Liver (tissue), 9 donors: ENCODE results near the gene PNPLA1. TPM values are rescaled to one million over a fixed set of nuclear protein-coding genes. Genes with fewer than 3 reads are reported as not detected.

Source experiments
- DNase-seq: peaks from one replicate; pipeline ENCODE4 v3.0.0-alpha.2; 2017; ENCODE audit warnings: low spot score
- H3K27ac ChIP-seq, 2 donors: one replicate each; pipeline ENCODE4 v1.7.0; 2013; ENCODE audit warnings: inconsistent platforms in 2 of 2, low read length in 2 of 2, control low read depth in 1 of 2, low read depth in 1 of 2, mild to moderate bottlenecking in 1 of 2
- H3K27me3 ChIP-seq, 4 donors: one replicate each; pipeline versions ENCODE4 v1.6.1 to v1.7.0; 2013; ENCODE audit warnings: low read length in 3 of 4, inconsistent platforms in 1 of 4, mild to moderate bottlenecking in 1 of 4, moderate library complexity in 1 of 4; ENCODE audit not compliant: control insufficient read depth in 4 of 4, insufficient read depth in 4 of 4
- H3K36me3 ChIP-seq, 4 donors: one replicate each; pipeline versions ENCODE4 v1.6.1 to v1.7.0; 2013; ENCODE audit warnings: low read length in 3 of 4, mild to moderate bottlenecking in 3 of 4, low read depth in 1 of 4, moderate library complexity in 1 of 4; ENCODE audit not compliant: control insufficient read depth in 4 of 4, insufficient read depth in 3 of 4
- H3K4me1 ChIP-seq, 4 donors: one replicate each; pipeline versions ENCODE4 v1.6.1 to v1.7.0; 2013; ENCODE audit warnings: low read length in 3 of 4, mild to moderate bottlenecking in 3 of 4, moderate library complexity in 1 of 4; ENCODE audit not compliant: control insufficient read depth in 4 of 4, insufficient read depth in 4 of 4
- H3K4me3 ChIP-seq, 3 donors: one replicate each; pipeline versions ENCODE4 v1.6.1 to v1.7.0; 2013; ENCODE audit warnings: low read length in 3 of 3, control low read depth in 1 of 3, low read depth in 1 of 3, mild to moderate bottlenecking in 1 of 3
- H3K9ac ChIP-seq, 2 donors: one replicate each; pipeline ENCODE4 v1.7.0; 2013; ENCODE audit warnings: low read length in 2 of 2, mild to moderate bottlenecking in 2 of 2, moderate library complexity in 2 of 2, control low read depth in 1 of 2, low read depth in 1 of 2
- H3K9me3 ChIP-seq, 4 donors: one replicate each; pipeline versions ENCODE4 v1.6.1 to v1.7.0; 2013; ENCODE audit warnings: low read length in 3 of 4; ENCODE audit not compliant: control insufficient read depth in 4 of 4
- CTCF ChIP-seq: fragments of 150-350 bp; IDR thresholded peaks from 2 replicates; pipeline ENCODE4 v1.5.1; 2017; ENCODE audit warnings: improper control_type of control experiment, low read depth, low read length; ENCODE audit not compliant: missing input control
- EGR1 ChIP-seq, 2 donors: IDR thresholded peaks; 2 replicates each; pipeline ENCODE4 v1.6.1; 2016 to 2018; ENCODE audit warnings: antibody characterized with exemption in 2 of 2, low read depth in 2 of 2
- HNF4A ChIP-seq, 2 donors: conservative IDR thresholded peaks; 2 replicates each; pipeline ENCODE4 v1.6.1; 2016; ENCODE audit warnings: antibody characterized with exemption in 2 of 2, mild to moderate bottlenecking in 2 of 2
- JUND ChIP-seq, 2 donors: IDR thresholded peaks; 2 replicates each; pipeline ENCODE4 v1.6.1; 2016; ENCODE audit warnings: antibody characterized with exemption in 2 of 2
- RAD21 ChIP-seq, 2 donors: IDR thresholded peaks; 2 replicates each; pipeline ENCODE4 v1.6.1; 2016; ENCODE audit warnings: antibody characterized with exemption in 2 of 2, mild to moderate bottlenecking in 2 of 2
- RXRA ChIP-seq, 2 donors: IDR thresholded peaks; 2 replicates each; pipeline ENCODE4 v1.6.1; 2017 to 2018; ENCODE audit warnings: antibody characterized with exemption in 2 of 2, mild to moderate bottlenecking in 1 of 2
- SP1 ChIP-seq: IDR thresholded peaks from 2 replicates; pipeline ENCODE4 v1.6.1; 2018; ENCODE audit warnings: antibody characterized with exemption, mild to moderate bottlenecking
- TAF1 ChIP-seq: conservative IDR thresholded peaks from 2 replicates; pipeline ENCODE4 v1.6.1; 2016; ENCODE audit warnings: antibody characterized with exemption, mild to moderate bottlenecking
- YY1 ChIP-seq: IDR thresholded peaks from 2 replicates; pipeline ENCODE4 v1.6.1; 2016; ENCODE audit warnings: antibody characterized with exemption, mild to moderate bottlenecking
- ZBTB33 ChIP-seq: IDR thresholded peaks from 2 replicates; pipeline ENCODE4 v1.6.1; 2016; ENCODE audit warnings: antibody characterized with exemption
- WGBS: extraction: QIAGEN DNeasy Blood & Tissue Kit; methylation state at CpG from one replicate; pipeline ENCODE4 v1.1.7; 2013; 5-methylcytosine and 5-hydroxymethylcytosine counted together
- polyA plus RNA-seq, 2 donors: library from polyadenylated mRNA; stranded (reverse) in 1 of 2; unstranded in 1 of 2; fragments of 200-250 nt in 1 of 2; fragments of >200 nt in 1 of 2; fragmentation: Nextera tagmentation in 1 of 2; extraction: Ambion mirVana in 1 of 2; gene quantifications; one replicate each; pipeline versions ENCODE4 v1.2.1 to v1.2.3, GENCODE V29; 2013 to 2015
- total RNA-seq, 2 donors: library from RNA; depleted of rRNA; stranded (reverse); fragments of >200 nt; gene quantifications; one replicate each; pipeline ENCODE4 v1.2.3, GENCODE V29; 2014
- donor health status: healthy.
- donor health status: healthy.
- donor health status: healthy.
- donor health status: healthy.
- donor health status: healthy.

The PNPLA1 gene
- total and polyA plus RNA-seq, 4 donors = 0.07 to 0.14 (median 0.08) TPM; not detected in 1

GRCh38 chr6:36235309-36235708 is 34.6 kb upstream of the PNPLA1 start:
- Histone ChIP-seq H3K4me1 (no peaks in the 10 kb centered on the region), H3K27ac (no peak overlapping the region), H3K4me3 (no peak overlapping the region), H3K9ac (no peak overlapping the region), H3K36me3 (peaks cover 1 to 25% (median 12%) of the 10 kb centered on the region in 4 donors), H3K9me3 (no peaks in the 10 kb centered on the region), H3K27me3 (no peaks in the 10 kb centered on the region)
- no peak for TF ChIP-seq SP1
- WGBS = 77% methylated on average over 3 of the region's 3 CpGs
- DNase-seq = no peak

GRCh38 chr6:36235862-36236261 is 34.0 kb upstream of the PNPLA1 start:
- H3K4me1 ChIP-seq = no peaks in the 10 kb centered on the region
- DNase-seq = no peak
- no peaks in the 10 kb centered on the region for H3K27me3 ChIP-seq
- TF ChIP-seq HNF4A (conservative IDR thresholded peaks at IDR 0.05) = no peak
- TF ChIP-seq EGR1 (IDR thresholded peaks at IDR 0.05; ENCODE audit: low read depth in 2 of 2) = no peak
- TF ChIP-seq YY1 = no peak
- TF ChIP-seq CTCF = no peak
- no peak for TF ChIP-seq RXRA (IDR thresholded peaks at IDR 0.05)
- H3K36me3 ChIP-seq = peaks cover 1 to 19% (median 7%) of the 10 kb centered on the region in 4 donors
- WGBS = 97% methylated on average over 17 of the region's 17 CpGs
- no peak overlapping the region for H3K4me3 ChIP-seq
- no peak overlapping the region for H3K9ac ChIP-seq
- H3K9me3 ChIP-seq = no peaks in the 10 kb centered on the region
- no peak overlapping the region for H3K27ac ChIP-seq

GRCh38 chr6:36239774-36240173 is 30.1 kb upstream of the PNPLA1 start:
- H3K9me3 ChIP-seq = no peaks in the 10 kb centered on the region
- H3K36me3 ChIP-seq = no peaks in the 10 kb centered on the region
- no peak for DNase-seq
- no peak overlapping the region for H3K27ac ChIP-seq
- 91% methylated on average over 5 of the region's 5 CpGs for WGBS
- no peak overlapping the region for H3K9ac ChIP-seq
- TF ChIP-seq RAD21 (IDR thresholded peaks at IDR 0.05) (no peak), ZBTB33 (no peak), JUND (IDR thresholded peaks at IDR 0.05) (no peak), CTCF (no peak), SP1 (no peak), TAF1 (no peak), HNF4A (conservative IDR thresholded peaks at IDR 0.05) (no peak), RXRA (IDR thresholded peaks at IDR 0.05) (no peak)
- no peaks in the 10 kb centered on the region for H3K27me3 ChIP-seq
- H3K4me1 ChIP-seq = no peaks in the 10 kb centered on the region
- H3K4me3 ChIP-seq = no peak overlapping the region
